ENCODE data around the gene BCL2L14. TPM values are rescaled to one million over a fixed set of nuclear protein-coding genes. Genes with fewer than 3 reads are reported as not detected.
"Not testable (repeated sequence)": the region's sequence is repeated elsewhere in the genome, so short reads cannot be mapped to it uniquely, and the experiment has no call there.

The BCL2L14 gene
- total and polyA plus RNA-seq, 2 experiments from 2014 or later, result 4.9 to 17.8 TPM

DNA sequence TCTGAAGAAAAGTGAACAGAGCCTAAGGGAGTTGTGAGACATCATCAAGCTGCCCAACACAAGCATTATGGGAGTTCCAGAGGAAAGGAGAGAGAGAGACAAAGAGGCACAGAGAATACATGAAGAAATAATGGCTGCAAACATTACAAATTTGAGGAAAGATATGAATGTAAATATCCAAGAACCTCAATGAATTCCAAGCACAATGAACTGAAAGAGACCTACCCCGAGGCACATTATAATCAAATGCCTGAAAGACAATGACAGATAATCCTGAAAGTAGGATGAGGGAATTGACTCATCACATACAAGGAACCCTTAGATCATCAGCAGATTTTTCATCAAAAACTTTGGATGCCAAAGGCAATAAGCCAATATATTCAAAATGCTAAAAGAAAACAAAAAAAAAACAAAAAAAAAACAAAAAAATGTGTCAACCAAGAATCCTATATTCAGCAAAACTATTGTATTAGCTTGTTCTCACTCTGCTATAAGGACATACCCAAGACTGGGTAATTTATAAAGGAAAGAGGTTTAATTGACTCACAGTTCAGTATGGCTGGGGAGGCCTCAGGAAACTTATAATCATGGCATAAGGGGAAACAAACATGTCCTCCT is 37.8 kb downstream of the BCL2L14 start:
- H3K27me3 ChIP-seq, result no peaks in the 10 kb centered on the region
- H2AFZ ChIP-seq, result no peak overlapping the region
- no peak overlapping the region for H3K27ac ChIP-seq
- no peak overlapping the region for H3K4me3 ChIP-seq
- WGBS (ENCODE audit: low lambda C conversion rate, missing lambda C conversion rate), result 92% methylated on average over 1 of the region's 1 CpG
- H3K4me1 ChIP-seq (ENCODE audit: insufficient read depth), result no peaks in the 10 kb centered on the region
- peaks cover 6% of the 10 kb centered on the region for H3K9me3 ChIP-seq (ENCODE audit: low read depth)
- no peak for TF ChIP-seq EZH2 (IDR thresholded peaks at IDR 0.05; ENCODE audit: borderline replicate concordance)
- no peak for TF ChIP-seq EZH2phosphoT487 (IDR thresholded peaks at IDR 0.05; ENCODE audit: low read depth, severe bottlenecking, unreplicated experiment)
- TF ChIP-seq, protein P1, sequence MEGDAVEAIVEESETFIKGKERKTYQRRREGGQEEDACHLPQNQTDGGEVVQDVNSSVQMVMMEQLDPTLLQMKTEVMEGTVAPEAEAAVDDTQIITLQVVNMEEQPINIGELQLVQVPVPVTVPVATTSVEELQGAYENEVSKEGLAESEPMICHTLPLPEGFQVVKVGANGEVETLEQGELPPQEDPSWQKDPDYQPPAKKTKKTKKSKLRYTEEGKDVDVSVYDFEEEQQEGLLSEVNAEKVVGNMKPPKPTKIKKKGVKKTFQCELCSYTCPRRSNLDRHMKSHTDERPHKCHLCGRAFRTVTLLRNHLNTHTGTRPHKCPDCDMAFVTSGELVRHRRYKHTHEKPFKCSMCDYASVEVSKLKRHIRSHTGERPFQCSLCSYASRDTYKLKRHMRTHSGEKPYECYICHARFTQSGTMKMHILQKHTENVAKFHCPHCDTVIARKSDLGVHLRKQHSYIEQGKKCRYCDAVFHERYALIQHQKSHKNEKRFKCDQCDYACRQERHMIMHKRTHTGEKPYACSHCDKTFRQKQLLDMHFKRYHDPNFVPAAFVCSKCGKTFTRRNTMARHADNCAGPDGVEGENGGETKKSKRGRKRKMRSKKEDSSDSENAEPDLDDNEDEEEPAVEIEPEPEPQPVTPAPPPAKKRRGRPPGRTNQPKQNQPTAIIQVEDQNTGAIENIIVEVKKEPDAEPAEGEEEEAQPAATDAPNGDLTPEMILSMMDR (IDR thresholded peaks at IDR 0.05; ENCODE audit: poor library complexity), result no peak
- no peaks in the 10 kb centered on the region for H3K9me2 ChIP-seq (replicated peaks; ENCODE audit: insufficient read depth)
- H3K4me2 ChIP-seq, result no peak overlapping the region
- no peaks in the 10 kb centered on the region for H4K20me1 ChIP-seq (ENCODE audit: insufficient read depth, poor library complexity, severe bottlenecking)
- no peaks in the 10 kb centered on the region for H3K79me2 ChIP-seq
- no peaks in the 10 kb centered on the region for H3K36me3 ChIP-seq (replicated peaks; ENCODE audit: insufficient read depth, low read depth)
- DNase-seq (ENCODE audit: low spot score), result no peak

DNA sequence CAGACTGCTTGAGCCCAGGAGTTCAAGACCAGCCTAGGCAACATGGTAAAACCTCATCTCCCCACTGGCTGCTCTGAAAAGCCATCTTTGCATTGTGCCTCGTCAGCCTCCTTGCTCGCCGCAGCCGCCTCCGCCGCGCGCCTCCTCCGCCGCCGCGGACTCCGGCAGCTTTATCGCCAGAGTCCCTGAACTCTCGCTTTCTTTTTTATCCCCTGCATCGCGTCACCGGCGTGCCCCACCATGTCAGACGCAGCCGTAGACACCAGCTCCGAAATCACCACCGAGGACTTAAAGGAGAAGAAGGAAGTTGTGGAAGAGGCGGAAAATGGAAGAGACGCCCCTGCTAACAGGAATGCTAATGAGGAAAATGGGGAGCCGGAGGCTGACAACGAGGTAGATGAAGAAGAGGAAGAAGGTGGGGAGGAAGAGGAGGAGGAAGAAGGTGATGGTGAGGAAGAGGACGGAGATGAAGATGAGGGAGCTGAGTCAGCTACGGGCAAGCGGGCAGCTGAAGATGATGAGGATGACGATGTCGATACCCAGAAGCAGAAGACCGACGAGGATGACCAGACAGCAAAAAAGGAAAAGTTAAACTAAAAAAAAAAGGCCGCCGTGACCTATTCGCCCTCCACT is 40.3 kb downstream of the BCL2L14 start:
- not testable (repeated sequence) for H4K20me1 ChIP-seq (ENCODE audit: insufficient read depth, poor library complexity, severe bottlenecking); H3K4me3 ChIP-seq; H3K9me2 ChIP-seq (replicated peaks; ENCODE audit: insufficient read depth); H3K79me2 ChIP-seq; H3K4me2 ChIP-seq; H3K36me3 ChIP-seq (replicated peaks; ENCODE audit: insufficient read depth, low read depth); H3K27ac ChIP-seq; H3K9me3 ChIP-seq (ENCODE audit: low read depth); H3K4me1 ChIP-seq (ENCODE audit: insufficient read depth); H3K27me3 ChIP-seq; H2AFZ ChIP-seq; DNase-seq (ENCODE audit: low spot score)
- WGBS (ENCODE audit: low lambda C conversion rate, missing lambda C conversion rate), result 99% methylated on average over 29 of the region's 37 CpGs

DNA sequence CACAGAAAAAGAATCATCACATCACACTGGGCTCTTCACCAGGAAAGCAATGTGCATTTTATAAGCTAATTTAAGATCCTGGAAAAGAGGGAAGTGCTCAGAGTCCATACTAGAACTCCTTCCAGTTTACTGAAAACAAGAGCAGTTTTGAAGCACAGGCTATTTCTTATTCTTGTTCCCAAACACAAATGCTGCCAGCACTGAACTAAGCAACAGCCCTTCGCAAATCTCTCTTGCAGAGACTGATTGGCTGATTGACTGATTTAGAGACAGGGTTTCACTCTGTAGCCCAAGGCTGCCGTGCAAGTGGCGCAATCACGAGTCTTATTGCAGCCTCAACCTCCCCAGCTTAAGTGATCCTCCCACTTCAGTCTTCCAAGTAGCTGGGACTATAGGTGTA is 44.8 kb downstream of the BCL2L14 start:
- Histone ChIP-seq H3K4me2 (no peak overlapping the region), H3K27ac (no peak overlapping the region), H3K9me2 (replicated peaks; ENCODE audit: insufficient read depth) (no peaks in the 10 kb centered on the region), H3K4me3 (no peak overlapping the region), H4K20me1 (ENCODE audit: insufficient read depth, poor library complexity, severe bottlenecking) (no peaks in the 10 kb centered on the region), H3K27me3 (no peaks in the 10 kb centered on the region), H3K79me2 (no peaks in the 10 kb centered on the region), H3K9me3 (ENCODE audit: low read depth) (no peaks in the 10 kb centered on the region), H3K36me3 (replicated peaks; ENCODE audit: insufficient read depth, low read depth) (no peaks in the 10 kb centered on the region), H3K4me1 (ENCODE audit: insufficient read depth) (no peaks in the 10 kb centered on the region), H2AFZ (no peak overlapping the region)
- DNase-seq (ENCODE audit: low spot score), result no peak
- 88% methylated on average over 4 of the region's 4 CpGs for WGBS (ENCODE audit: low lambda C conversion rate, missing lambda C conversion rate)
- TF ChIP-seq EZH2 (IDR thresholded peaks at IDR 0.05; ENCODE audit: borderline replicate concordance) (no peak), EZH2phosphoT487 (IDR thresholded peaks at IDR 0.05; ENCODE audit: low read depth, severe bottlenecking, unreplicated experiment) (no peak)

DNA sequence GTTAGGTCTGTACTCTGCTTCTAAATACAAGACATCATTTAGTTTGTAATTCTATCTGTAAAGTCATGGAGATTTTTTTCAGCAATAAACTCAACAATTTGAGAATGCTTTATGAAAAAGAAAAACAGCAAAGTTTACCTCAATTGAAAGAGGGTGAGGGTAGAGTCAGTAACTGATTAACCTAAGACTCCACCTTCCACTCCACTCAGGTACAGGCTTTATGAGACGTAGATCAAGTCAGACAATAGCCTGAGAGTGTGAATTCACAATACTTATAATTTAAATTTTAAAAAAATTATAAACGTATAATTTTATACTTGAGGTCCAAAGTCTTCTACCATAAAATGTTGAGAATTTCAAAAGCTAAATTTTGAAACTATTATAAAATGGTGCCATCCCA is 45.9 kb downstream of the BCL2L14 start:
- Histone ChIP-seq H3K27me3 (no peaks in the 10 kb centered on the region), H3K9me3 (ENCODE audit: low read depth) (no peaks in the 10 kb centered on the region), H3K79me2 (no peaks in the 10 kb centered on the region), H3K9me2 (replicated peaks; ENCODE audit: insufficient read depth) (no peaks in the 10 kb centered on the region), H3K4me2 (no peak overlapping the region), H2AFZ (no peak overlapping the region), H3K4me1 (ENCODE audit: insufficient read depth) (no peaks in the 10 kb centered on the region), H3K36me3 (replicated peaks; ENCODE audit: insufficient read depth, low read depth) (no peaks in the 10 kb centered on the region), H3K27ac (no peak overlapping the region), H4K20me1 (ENCODE audit: insufficient read depth, poor library complexity, severe bottlenecking) (no peaks in the 10 kb centered on the region), H3K4me3 (no peak overlapping the region)
- 79% methylated on average over 2 of the region's 2 CpGs for WGBS (ENCODE audit: low lambda C conversion rate, missing lambda C conversion rate)
- DNase-seq (ENCODE audit: low spot score), result no peak
- no peak for TF ChIP-seq EZH2phosphoT487 (IDR thresholded peaks at IDR 0.05; ENCODE audit: low read depth, severe bottlenecking, unreplicated experiment)
- TF ChIP-seq, protein P1 (IDR thresholded peaks at IDR 0.05; ENCODE audit: poor library complexity), result no peak
- TF ChIP-seq EZH2 (IDR thresholded peaks at IDR 0.05; ENCODE audit: borderline replicate concordance), result no peak

All from hepatocyte (in vitro differentiated cells).